Measurements from ENCODE around the gene PDE10A. TPM values are rescaled to one million over a fixed set of nuclear protein-coding genes. Genes with fewer than 3 reads are reported as not detected.

PDE10A gene
- total and polyA plus RNA-seq, 2 of the 8 experiments (the other 6 are each of a cell fraction or from before 2014, with no cell fraction given): 1.1 to 2.4 TPM

GRCh38 chr6:165640806-165641205 lies 22.2 kb downstream of the PDE10A start:
- H3K4me1 ChIP-seq (replicated peaks in 1 of 4; ENCODE audit: control insufficient read depth in 3 of 4, insufficient read depth in 4 of 4, low read length in 3 of 4): peaks cover 5 to 14% (median 11%) of the 10 kb centered on the region in 4 experiments

More at GRCh38 chr6:165640806-165641205, 22.2 kb downstream of the PDE10A start:
- Histone ChIP-seq H4K8ac (ENCODE audit: extremely low read depth, insufficient read depth, low read length) (no peak overlapping the region), H3K9ac (replicated peaks in 1 of 4; ENCODE audit: extremely low read depth in 1 of 4, low read depth in 3 of 4, low read length in 3 of 4) (no peak overlapping the region), H3K36me3 (ENCODE audit: control insufficient read depth in 2 of 4, insufficient read depth in 4 of 4, low read length in 3 of 4) (no peaks in the 10 kb centered on the region), H2BK5ac (ENCODE audit: low read depth, low read length) (no peak overlapping the region), H4K20me1 (replicated peaks in 1 of 2; ENCODE audit: control insufficient read depth in 1 of 2, insufficient read depth in 2 of 2, low read length in 2 of 2) (peaks cover 0 to 2% of the 10 kb centered on the region in 2 experiments), H3K23ac (ENCODE audit: insufficient read length) (no peak overlapping the region), H3K79me2 (ENCODE audit: control insufficient read depth in 1 of 2, insufficient read depth in 2 of 2, low read length in 2 of 2) (no peaks in the 10 kb centered on the region), H3K23me2 (ENCODE audit: low read depth, low read length) (no peaks in the 10 kb centered on the region; the same call in 1 of the 2 replicates), H3K27me3 (replicated peaks in 1 of 4; ENCODE audit: control insufficient read depth in 3 of 4, extremely low read depth in 1 of 4, insufficient read depth in 3 of 4, low read length in 3 of 4) (no peaks in the 10 kb centered on the region), H3K27ac (ENCODE audit: low read depth, low read length) (no peak overlapping the region), H3K9me3 (ENCODE audit: insufficient read depth in 2 of 2, low read depth in 1 of 2, low read length in 1 of 2) (no peaks in the 10 kb centered on the region), H3K79me1 (ENCODE audit: low read depth, low read length) (no peaks in the 10 kb centered on the region), H2BK20ac (ENCODE audit: low read length) (no peak overlapping the region), H2AK5ac (ENCODE audit: low read depth, low read length) (no peak overlapping the region), H3K4me3 (ENCODE audit: extremely low read depth in 1 of 4, insufficient read depth in 2 of 4, low read depth in 3 of 4, low read length in 4 of 4) (no peak overlapping the region), H2BK15ac (ENCODE audit: low read length) (no peak overlapping the region), H3K56ac (replicated peaks; ENCODE audit: insufficient read length, low read depth, low read length) (no peak overlapping the region), H4K91ac (replicated peaks; ENCODE audit: insufficient read length, low read length) (no peak overlapping the region), H2BK12ac (ENCODE audit: low read depth, low read length) (no peak overlapping the region), H3K18ac (ENCODE audit: extremely low read depth, low read length) (no peak overlapping the region), H3K4me2 (ENCODE audit: insufficient read depth in 1 of 2, low read depth in 2 of 2, low read length in 2 of 2) (no peak overlapping the region), H4K5ac (ENCODE audit: insufficient read length, low read depth, low read length) (no peak overlapping the region), H3K4ac (replicated peaks; ENCODE audit: insufficient read length, low read depth, low read length) (no peak overlapping the region), H2BK120ac (replicated peaks; ENCODE audit: low read depth, low read length) (no peak overlapping the region), H3K14ac (ENCODE audit: insufficient read length) (no peak overlapping the region), H2AFZ (ENCODE audit: low read length) (no peak overlapping the region)
- FAIRE-seq (no peak), DNase-seq (ENCODE audit: low read depth in 1 of 2, low spot score in 2 of 2) (no peak)
- POLR2A ChIA-PET (ENCODE audit: partially characterized antibody): no interaction called here
- 93% methylated on average over 4 of the region's 4 CpGs; no CpG with 5 or more reads in 1 of the 2 experiments for WGBS, 2 experiments (ENCODE audit: extremely low coverage in 1 of 2, insufficient coverage in 1 of 2, insufficient read length in 1 of 2, insufficient replicate concordance in 2 of 2, low coverage in 1 of 2, low lambda C conversion rate in 2 of 2, missing lambda C conversion rate in 1 of 2)
- CTCF ChIA-PET (ENCODE audit: partially characterized antibody): no interaction called here
- TF ChIP-seq PHF8 (conservative IDR thresholded peaks at IDR 0.05; ENCODE audit: low read depth, low read length): no peak
- no peak for TF ChIP-seq CTCF (IDR thresholded peaks at IDR 0.05; ENCODE audit: control extremely low read depth in 1 of 3, insufficient read depth in 1 of 3, low read depth in 1 of 3, low read length in 3 of 3)
- no peak for TF ChIP-seq ATF3 (IDR thresholded peaks at IDR 0.05; ENCODE audit: insufficient read depth, low read depth, low read length)
- no peak for TF ChIP-seq RBBP5 (IDR thresholded peaks at IDR 0.05; ENCODE audit: borderline replicate concordance, low read depth, low read length)
- no peak for TF ChIP-seq TBP (IDR thresholded peaks at IDR 0.05; ENCODE audit: low read depth, low read length)
- TF ChIP-seq EZH2 (IDR thresholded peaks at IDR 0.05; ENCODE audit: low read depth, low read length, severe bottlenecking): no peak
- TF ChIP-seq RNF2 (IDR thresholded peaks at IDR 0.05; ENCODE audit: borderline replicate concordance, low read depth, low read length, missing control alignments, poor library complexity, severe bottlenecking): no peak
- TF ChIP-seq EGR1 (IDR thresholded peaks at IDR 0.05; ENCODE audit: borderline replicate concordance, low read depth, low read length): no peak
